Suprapubic skin (tissue), 4 donors: ENCODE results near the gene NUP155. TPM values are rescaled to one million over a fixed set of nuclear protein-coding genes. Genes with fewer than 3 reads are reported as not detected.

Experiments used
- DNase-seq, 2 donors: peaks; one replicate each; pipeline ENCODE4 v3.0.0-alpha.2; 2019; ENCODE audit warnings: low spot score in 2 of 2
- H3K27ac ChIP-seq: fragments of 200-600 bp; sonication (generic); one replicate; pipeline ENCODE4 v1.5.1; 2019
- H3K27me3 ChIP-seq: fragments of 200-600 bp; sonication (generic); one replicate; pipeline ENCODE4 v1.5.1; 2019
- H3K36me3 ChIP-seq: fragments of 200-600 bp; sonication (generic); one replicate; pipeline ENCODE4 v1.5.1; 2019
- H3K4me1 ChIP-seq: fragments of 200-600 bp; sonication (generic); one replicate; pipeline ENCODE4 v1.5.1; 2019
- H3K4me3 ChIP-seq: fragments of 200-600 bp; sonication (generic); one replicate; pipeline ENCODE4 v1.5.1; 2019; ENCODE audit warnings: mild to moderate bottlenecking
- H3K9me3 ChIP-seq: fragments of 200-600 bp; sonication (generic); one replicate; pipeline ENCODE4 v1.5.1; 2019
- EP300 ChIP-seq: sonication (generic); formaldehyde crosslinking; IDR thresholded peaks from one replicate; pipeline ENCODE4 v1.6.1; 2017; ENCODE audit warnings: antibody characterized with exemption
- POLR2A ChIP-seq, 2 donors: fragments of 450-650 bp; IDR thresholded peaks; one replicate each; pipeline ENCODE4 v1.6.1; 2017; ENCODE audit warnings: antibody characterized with exemption in 2 of 2, mild to moderate bottlenecking in 2 of 2, moderate library complexity in 2 of 2
- POLR2AphosphoS5 ChIP-seq, 3 donors: sonication (generic); formaldehyde crosslinking; IDR thresholded peaks; one replicate each; pipeline ENCODE4 v1.6.1; 2017; ENCODE audit warnings: antibody characterized with exemption in 3 of 3
- WGBS: methylation state at CpG from one replicate; pipeline ENCODE4 v1.1.5; 2018; 5-methylcytosine and 5-hydroxymethylcytosine counted together
- total RNA-seq, 4 donors: library from RNA; depleted of rRNA; stranded (reverse); fragments of >200 nt; gene quantifications; one replicate each; pipeline ENCODE4 v1.1.0, GENCODE V29; 2016
- TF ChIP-seq, protein P1 (sequence below), 2 donors: fragments of 200-600 bp in 1 of 2; fragments of 450-650 bp in 1 of 2; sonication (generic) in 1 of 2; IDR thresholded peaks; one replicate each; pipeline ENCODE4 v1.5.1; 2016 to 2019; ENCODE audit warnings: antibody characterized with exemption in 2 of 2, mild to moderate bottlenecking in 1 of 2, moderate library complexity in 1 of 2

The NUP155 gene
- total RNA-seq, 4 donors from 2014 or later = 17.2 to 31.9 (median 21.3) TPM

DNA sequence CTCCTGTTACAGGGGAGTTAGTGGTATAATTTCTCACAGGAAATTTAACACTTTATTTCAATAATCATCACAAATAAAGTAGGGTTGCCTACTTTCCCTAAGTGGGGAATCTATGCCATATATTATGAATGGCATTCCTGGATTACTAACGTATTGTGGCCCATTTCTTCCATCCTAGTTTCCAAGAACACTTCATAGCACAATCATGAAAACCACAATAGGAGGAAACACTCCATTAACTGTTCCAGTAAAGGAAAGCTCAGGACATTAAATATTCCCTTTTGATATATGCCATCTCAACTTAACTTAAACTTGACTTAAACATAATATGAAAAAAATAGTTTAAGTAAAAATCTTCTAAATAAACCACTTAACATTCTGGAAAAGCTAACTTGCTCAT, 123.9 kb downstream of the NUP155 start:
- H3K4me3 ChIP-seq = no peak overlapping the region
- no peak for TF ChIP-seq EP300
- TF ChIP-seq POLR2AphosphoS5 (IDR thresholded peaks at IDR 0.05) = no peak
- TF ChIP-seq POLR2A (IDR thresholded peaks at IDR 0.05) = no peak
- TF ChIP-seq, protein P1, sequence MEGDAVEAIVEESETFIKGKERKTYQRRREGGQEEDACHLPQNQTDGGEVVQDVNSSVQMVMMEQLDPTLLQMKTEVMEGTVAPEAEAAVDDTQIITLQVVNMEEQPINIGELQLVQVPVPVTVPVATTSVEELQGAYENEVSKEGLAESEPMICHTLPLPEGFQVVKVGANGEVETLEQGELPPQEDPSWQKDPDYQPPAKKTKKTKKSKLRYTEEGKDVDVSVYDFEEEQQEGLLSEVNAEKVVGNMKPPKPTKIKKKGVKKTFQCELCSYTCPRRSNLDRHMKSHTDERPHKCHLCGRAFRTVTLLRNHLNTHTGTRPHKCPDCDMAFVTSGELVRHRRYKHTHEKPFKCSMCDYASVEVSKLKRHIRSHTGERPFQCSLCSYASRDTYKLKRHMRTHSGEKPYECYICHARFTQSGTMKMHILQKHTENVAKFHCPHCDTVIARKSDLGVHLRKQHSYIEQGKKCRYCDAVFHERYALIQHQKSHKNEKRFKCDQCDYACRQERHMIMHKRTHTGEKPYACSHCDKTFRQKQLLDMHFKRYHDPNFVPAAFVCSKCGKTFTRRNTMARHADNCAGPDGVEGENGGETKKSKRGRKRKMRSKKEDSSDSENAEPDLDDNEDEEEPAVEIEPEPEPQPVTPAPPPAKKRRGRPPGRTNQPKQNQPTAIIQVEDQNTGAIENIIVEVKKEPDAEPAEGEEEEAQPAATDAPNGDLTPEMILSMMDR (IDR thresholded peaks at IDR 0.05) = no peak
- no peak for DNase-seq
- WGBS = 51% methylated on average over 1 of the region's 1 CpG
- H3K36me3 ChIP-seq = no peaks in the 10 kb centered on the region
- peaks cover 24% of the 10 kb centered on the region for H3K4me1 ChIP-seq
- no peak overlapping the region for H3K27ac ChIP-seq
- no peaks in the 10 kb centered on the region for H3K9me3 ChIP-seq
- no peaks in the 10 kb centered on the region for H3K27me3 ChIP-seq

Other genes starting within 250 kb of the NUP155 start
- gene CPLANE1, start 121.7 kb downstream of the NUP155 start, total RNA-seq = 10 to 100 TPM in 3 of 4 donors, 1 to 10 TPM in 1; 6.3 to 28.2 (median 12.0) TPM
- 10 to 100 TPM; 20.0 to 60.0 (median 23.0) TPM for gene WDR70, start 8.2 kb upstream of the NUP155 start, total RNA-seq